NCI-H1092 treated with DMSO at 0.1 percent for 48 hours (cell line): Measurements from ENCODE around the gene SAPCD2.
"Not testable (repeated sequence)": the region's sequence is repeated elsewhere in the genome, so short reads cannot be mapped to it uniquely, and the experiment has no call there.

Experiments
- DNase-seq: peaks from one replicate; lab custom pipeline; 2025; lab: John Stamatoyannopoulos, UW

SAPCD2 gene

GRCh38 chr9:137046088-137046787 is 24.1 kb downstream of the SAPCD2 start, which contains the start of gene NPDC1:
Gene NPDC1, minus strand, starts transcription at chr9:137046177. Its CDS starts 188 bp downstream, at chr9:137045989.
- DNase-seq, result peak; percentile 82

- DNase-seq, result peak; percentile 26
Observed at GRCh38 chr9:137045294-137046087, 24.9 kb downstream of the SAPCD2 start.

GRCh38 chr9:137044502-137045177 is 25.7 kb downstream of the SAPCD2 start:
- peak; percentile 59 for DNase-seq

GRCh38 chr9:137044037-137044436 is 26.3 kb downstream of the SAPCD2 start:
- no peak for DNase-seq

- no peak for DNase-seq
Observed at GRCh38 chr9:137042751-137043727, 27.3 kb downstream of the SAPCD2 start.

- DNase-seq, result no peak
Observed at GRCh38 chr9:137041124-137041523, 29.2 kb downstream of the SAPCD2 start.

- DNase-seq, result no peak
Observed at GRCh38 chr9:137040568-137040967, 29.8 kb downstream of the SAPCD2 start.

GRCh38 chr9:137039611-137040366 is 30.6 kb downstream of the SAPCD2 start:
- DNase-seq, result no peak

GRCh38 chr9:137038916-137039315 is 31.4 kb downstream of the SAPCD2 start:
- DNase-seq, result no peak

GRCh38 chr9:137037483-137037882 is 32.9 kb downstream of the SAPCD2 start:
- no peak for DNase-seq

GRCh38 chr9:137037035-137037434 is 33.3 kb downstream of the SAPCD2 start:
- DNase-seq, result no peak

- no peak for DNase-seq
Observed at GRCh38 chr9:137035937-137036336, 34.4 kb downstream of the SAPCD2 start.

- no peak for DNase-seq
Observed at GRCh38 chr9:137035507-137035834, 34.9 kb downstream of the SAPCD2 start.

- DNase-seq, result peak; percentile 91
Observed at GRCh38 chr9:137034709-137035506, 35.4 kb downstream of the SAPCD2 start.

GRCh38 chr9:137034039-137034708 is 36.2 kb downstream of the SAPCD2 start:
- DNase-seq, result no peak

GRCh38 chr9:137033481-137033880 is 36.9 kb downstream of the SAPCD2 start:
- not testable (repeated sequence) for DNase-seq

GRCh38 chr9:137032858-137033257 is 37.5 kb downstream of the SAPCD2 start:
- no peak for DNase-seq

- no peak for DNase-seq
Observed at GRCh38 chr9:137031904-137032640, 38.3 kb downstream of the SAPCD2 start, which contains the start of gene FUT7. Gene FUT7, minus strand, starts transcription at chr9:137032088. Its CDS starts 97 bp downstream, at chr9:137031991.
